RWPE1 (cell line): ENCODE results near the gene POLR3B.

Experiments
- CTCF ChIA-PET: fragments of 350-600 bp; sonication (Branson Sonifier 250); formaldehyde crosslinking; extraction: SDS; loops from one replicate; lab custom pipeline; 2021; lab: Yijun Ruan, JAX
- POLR2A ChIA-PET: fragments of 400-600 bp; formaldehyde crosslinking; extraction: SDS; loops from one replicate; lab custom pipeline; 2020; ENCODE audit warnings: antibody characterized with exemption; ENCODE audit not compliant: low non-redundant PET; lab: Yijun Ruan, JAX
- DNase-seq: peaks from one replicate; pipeline ENCODE4 v3.0.0; 2012; ENCODE audit warnings: low spot score
- H3K27ac ChIP-seq: fragments of 450-650 bp; 2 replicates; pipeline ENCODE4 v1.5.1; 2017
- TF ChIP-seq, protein P1 (sequence below): fragments of 450-650 bp; conservative IDR thresholded peaks from 2 replicates; pipeline ENCODE4 v1.5.1; 2017; ENCODE audit warnings: low read depth, mild to moderate bottlenecking

The POLR3B gene

DNA sequence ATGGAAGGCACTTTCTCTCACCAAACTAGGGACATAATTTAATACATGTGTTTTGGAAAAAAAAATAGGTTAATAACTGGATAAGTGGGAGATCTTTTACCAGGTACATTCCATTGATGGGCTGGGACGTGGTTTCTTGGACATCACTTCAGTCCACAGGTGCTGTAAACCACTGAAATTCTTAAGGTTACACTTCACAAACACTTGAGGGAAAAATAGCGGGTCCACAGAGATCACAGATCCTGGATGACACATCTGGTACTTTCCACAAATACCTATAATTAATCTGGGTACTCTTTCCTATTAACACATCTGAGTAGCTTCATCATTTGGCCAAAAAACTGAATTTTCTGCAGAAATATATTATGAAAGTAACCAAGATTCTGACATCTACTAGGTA is 85.0 kb downstream of the POLR3B start:
- POLR2A ChIA-PET, result no interaction called here
- TF ChIP-seq, protein P1, sequence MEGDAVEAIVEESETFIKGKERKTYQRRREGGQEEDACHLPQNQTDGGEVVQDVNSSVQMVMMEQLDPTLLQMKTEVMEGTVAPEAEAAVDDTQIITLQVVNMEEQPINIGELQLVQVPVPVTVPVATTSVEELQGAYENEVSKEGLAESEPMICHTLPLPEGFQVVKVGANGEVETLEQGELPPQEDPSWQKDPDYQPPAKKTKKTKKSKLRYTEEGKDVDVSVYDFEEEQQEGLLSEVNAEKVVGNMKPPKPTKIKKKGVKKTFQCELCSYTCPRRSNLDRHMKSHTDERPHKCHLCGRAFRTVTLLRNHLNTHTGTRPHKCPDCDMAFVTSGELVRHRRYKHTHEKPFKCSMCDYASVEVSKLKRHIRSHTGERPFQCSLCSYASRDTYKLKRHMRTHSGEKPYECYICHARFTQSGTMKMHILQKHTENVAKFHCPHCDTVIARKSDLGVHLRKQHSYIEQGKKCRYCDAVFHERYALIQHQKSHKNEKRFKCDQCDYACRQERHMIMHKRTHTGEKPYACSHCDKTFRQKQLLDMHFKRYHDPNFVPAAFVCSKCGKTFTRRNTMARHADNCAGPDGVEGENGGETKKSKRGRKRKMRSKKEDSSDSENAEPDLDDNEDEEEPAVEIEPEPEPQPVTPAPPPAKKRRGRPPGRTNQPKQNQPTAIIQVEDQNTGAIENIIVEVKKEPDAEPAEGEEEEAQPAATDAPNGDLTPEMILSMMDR, result no peak
- CTCF ChIA-PET, result no interaction called here
- no peak overlapping the region for H3K27ac ChIP-seq
- DNase-seq, result no peak

DNA sequence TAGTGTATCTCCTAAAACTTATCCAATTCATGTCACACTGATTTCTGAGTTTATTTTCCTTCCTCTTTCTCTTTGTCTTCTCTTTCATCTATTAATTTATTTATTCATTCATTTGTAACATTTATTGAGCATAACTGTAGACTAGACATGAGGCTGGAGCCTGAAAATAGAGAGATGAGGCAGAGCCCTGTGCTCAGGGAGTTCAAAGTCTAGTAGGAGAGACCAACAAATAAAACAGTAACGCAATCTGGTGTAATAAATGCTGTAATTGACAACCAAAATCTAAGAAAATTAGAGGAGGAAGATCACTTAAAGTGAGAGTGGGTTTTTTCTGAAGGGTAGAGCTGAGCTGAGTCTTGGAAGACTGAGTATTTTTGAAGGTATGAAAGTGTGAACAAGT is 87.5 kb downstream of the POLR3B start:
- no peak for DNase-seq
- ChIA-PET CTCF (no interaction called here), POLR2A (no interaction called here)
- H3K27ac ChIP-seq, result no peak overlapping the region
- TF ChIP-seq, protein P1, result no peak

DNA sequence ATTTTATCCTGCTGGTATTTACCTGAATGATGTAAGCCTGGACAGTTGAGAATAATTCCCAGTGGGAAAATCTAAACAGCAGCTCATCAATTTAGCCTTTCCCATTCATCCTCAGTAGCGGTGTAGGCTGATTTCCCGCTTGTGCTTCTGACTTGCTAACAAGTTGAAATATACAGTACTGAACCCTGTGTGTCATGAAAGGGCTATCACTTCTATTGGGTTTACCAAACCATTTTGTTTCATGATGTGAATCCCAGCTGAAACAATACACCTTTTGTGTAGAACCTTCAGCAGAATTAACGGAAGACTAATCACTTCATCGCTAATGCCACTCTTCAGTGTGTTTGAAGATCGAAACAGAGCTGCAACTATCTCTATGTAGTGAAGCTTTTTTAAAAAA is 88.4 kb downstream of the POLR3B start:
- TF ChIP-seq, protein P1, result no peak
- H3K27ac ChIP-seq, result no peak overlapping the region
- CTCF ChIA-PET, result interaction anchor here (0.6 kb wide), 1 partner anchor 653 kb away, joined by 3 read pairs; no protein-coding TSS in a partner anchor
- POLR2A ChIA-PET, result no interaction called here
- no peak for DNase-seq

DNA sequence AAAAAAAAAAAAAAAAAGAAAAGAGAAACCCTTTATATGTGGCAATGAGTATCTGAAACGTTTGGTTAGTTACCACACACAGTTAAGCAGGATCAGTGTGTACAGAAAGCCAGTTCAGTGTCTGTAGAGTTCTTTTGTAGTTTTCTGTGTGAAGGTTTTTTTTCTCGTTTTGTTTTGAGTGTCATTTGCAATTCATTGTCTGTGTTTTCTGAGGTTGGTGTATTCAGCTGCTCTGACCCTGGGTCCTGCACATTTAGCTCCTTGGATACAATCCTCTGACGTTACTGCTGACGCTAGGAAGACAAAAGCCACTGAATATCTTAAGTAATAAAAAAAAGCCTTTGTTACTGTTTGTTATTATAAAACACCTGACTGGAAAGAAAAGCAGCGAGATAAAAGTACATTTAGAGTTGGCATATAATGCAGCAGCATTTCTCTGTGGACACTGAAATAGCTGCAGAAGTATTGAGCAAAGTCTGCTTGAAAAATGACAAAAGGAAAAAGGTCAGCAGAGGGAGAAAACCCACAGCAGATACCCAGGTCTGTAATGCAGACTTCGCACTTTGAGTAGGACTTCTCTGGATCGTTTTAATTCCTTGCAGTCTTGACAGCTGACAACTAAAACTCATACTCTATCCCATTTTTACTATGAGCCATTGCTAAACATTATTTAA is 89.0 kb downstream of the POLR3B start:
- ChIA-PET CTCF (interaction anchor here (0.6 kb wide), 1 partner anchor 386 kb away, joined by 3 read pairs; no protein-coding TSS in a partner anchor), POLR2A (no interaction called here)
- DNase-seq, result no peak
- no peak overlapping the region for H3K27ac ChIP-seq
- TF ChIP-seq, protein P1, result no peak

DNA sequence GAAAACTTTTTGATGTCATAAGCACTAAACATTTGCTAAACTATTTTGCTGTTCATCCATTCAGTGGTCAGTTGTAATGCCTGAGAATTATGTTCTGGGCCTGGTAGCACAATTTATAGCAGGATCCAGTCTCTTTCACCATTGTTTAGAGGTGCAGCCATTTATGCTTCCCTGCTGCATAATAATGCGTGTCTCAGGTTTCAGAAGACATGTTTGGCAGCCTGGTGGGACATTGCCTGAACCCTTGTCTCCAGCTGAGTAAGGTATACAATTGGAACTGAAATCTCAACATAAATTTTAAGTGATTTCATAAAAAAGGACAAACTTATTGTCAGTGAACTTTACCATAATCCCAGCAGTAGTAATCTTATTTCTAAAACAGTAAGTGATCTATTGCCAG is 94.8 kb downstream of the POLR3B start:
- no peak for DNase-seq
- TF ChIP-seq, protein P1, result no peak
- H3K27ac ChIP-seq, result no peak overlapping the region
- CTCF ChIA-PET, result no interaction called here
- POLR2A ChIA-PET, result no interaction called here

DNA sequence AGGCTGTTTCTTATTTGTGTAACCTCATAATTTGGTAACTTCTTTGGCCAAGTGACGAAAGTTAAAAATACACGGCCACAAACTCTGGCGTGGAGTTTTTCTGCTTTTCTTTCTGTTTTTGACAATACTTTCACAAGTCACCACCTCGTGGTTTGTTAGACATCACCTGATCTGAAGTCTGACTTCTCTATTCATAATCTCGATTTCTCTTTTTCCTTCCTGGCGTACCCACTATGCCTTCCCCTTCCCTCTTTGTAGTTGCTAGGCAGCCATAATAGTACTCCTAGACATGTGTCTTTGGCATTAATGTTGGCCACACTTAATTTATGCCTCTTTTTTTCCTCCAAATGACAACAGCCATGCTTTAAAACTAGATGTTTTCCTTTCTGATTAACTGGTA is 97.6 kb downstream of the POLR3B start:
- TF ChIP-seq, protein P1, result no peak
- ChIA-PET CTCF (no interaction called here), POLR2A (no interaction called here)
- DNase-seq, result no peak
- no peak overlapping the region for H3K27ac ChIP-seq
